Lung (tissue), 12 donors: Measurements from ENCODE around the gene THSD7B. TPM values are rescaled to one million over a fixed set of nuclear protein-coding genes. Genes with fewer than 3 reads are reported as not detected.

Source experiments
- ATAC-seq: fragments of 200-7000 bp; cut with Tn5 transposase; one replicate; pipeline ENCODE4 v1.9.1; 2020; ENCODE audit warnings: moderate number of reproducible peaks; ENCODE audit not compliant: insufficient read depth, low FRiP score
- DNase-seq, 3 donors: peaks; one replicate each; pipeline ENCODE4 v3.0.0-alpha.2; 2013 to 2017
- H3K27ac ChIP-seq, 2 donors: one replicate each; pipeline ENCODE4 v1.5.1; 2013; ENCODE audit warnings: mild to moderate bottlenecking in 2 of 2, moderate library complexity in 2 of 2, control low read depth in 1 of 2, inconsistent platforms in 1 of 2, low read depth in 1 of 2, low read length in 1 of 2
- H3K27me3 ChIP-seq, 3 donors: one replicate each; pipeline ENCODE4 v1.5.1; 2013; ENCODE audit warnings: low read length in 2 of 3; ENCODE audit not compliant: control insufficient read depth in 3 of 3, insufficient read depth in 3 of 3
- H3K36me3 ChIP-seq, 4 donors: one replicate each; pipeline ENCODE4 v1.5.1; 2013; ENCODE audit warnings: low read length in 4 of 4, mild to moderate bottlenecking in 1 of 4, moderate library complexity in 1 of 4; ENCODE audit not compliant: control insufficient read depth in 4 of 4, insufficient read depth in 4 of 4
- H3K4me1 ChIP-seq, 5 donors: one replicate each; pipeline ENCODE4 v1.5.1; 2013; ENCODE audit warnings: low read length in 5 of 5, mild to moderate bottlenecking in 2 of 5, moderate library complexity in 1 of 5; ENCODE audit not compliant: control insufficient read depth in 5 of 5, insufficient read depth in 5 of 5
- H3K4me3 ChIP-seq: one replicate; pipeline ENCODE4 v1.5.1; 2013; ENCODE audit warnings: mild to moderate bottlenecking, control low read depth, moderate library complexity
- H3K9ac ChIP-seq, 2 donors: one replicate each; pipeline ENCODE4 v1.5.1; 2013; ENCODE audit warnings: low read length in 2 of 2, control low read depth in 1 of 2; ENCODE audit not compliant: insufficient read depth in 1 of 2
- H3K9me3 ChIP-seq, 4 donors: one replicate each; pipeline ENCODE4 v1.5.1; 2013; ENCODE audit warnings: low read length in 3 of 4, mild to moderate bottlenecking in 1 of 4, moderate library complexity in 1 of 4; ENCODE audit not compliant: control insufficient read depth in 4 of 4, insufficient read depth in 3 of 4
- CTCF ChIP-seq: IDR thresholded peaks from 2 replicates; pipeline ENCODE4 v1.5.1; 2012; ENCODE audit warnings: mild to moderate bottlenecking; ENCODE audit errors: control extremely low read depth, extremely low read depth
- WGBS, 2 donors: extraction: QIAGEN DNeasy Blood & Tissue Kit; methylation state at CpG; one replicate each; pipeline ENCODE4 v1.1.7; 2013; 5-methylcytosine and 5-hydroxymethylcytosine counted together
- polyA plus RNA-seq, 2 donors: library from polyadenylated mRNA; stranded (reverse); fragments of 200-250 nt; gene quantifications; one replicate each; pipeline ENCODE4 v1.2.1, GENCODE V29; 2013
- total RNA-seq, 2 donors: library from RNA; depleted of rRNA in 1 of 2; stranded (reverse); fragments of >200 nt in 1 of 2; gene quantifications; one replicate each; pipeline ENCODE4 v1.2.1, GENCODE V29; 2014 to 2021
- donor health status: control.
- donor health status: control.
- donor health status: Bipolar disorder and iron deficiency.
- donor health status: healthy.
- donor health status: DM: yes; HTN: yes; CAD: no.

THSD7B gene
- total and polyA plus RNA-seq, 4 donors = 0.03 to 8.2 (median 0.14) TPM

DNA sequence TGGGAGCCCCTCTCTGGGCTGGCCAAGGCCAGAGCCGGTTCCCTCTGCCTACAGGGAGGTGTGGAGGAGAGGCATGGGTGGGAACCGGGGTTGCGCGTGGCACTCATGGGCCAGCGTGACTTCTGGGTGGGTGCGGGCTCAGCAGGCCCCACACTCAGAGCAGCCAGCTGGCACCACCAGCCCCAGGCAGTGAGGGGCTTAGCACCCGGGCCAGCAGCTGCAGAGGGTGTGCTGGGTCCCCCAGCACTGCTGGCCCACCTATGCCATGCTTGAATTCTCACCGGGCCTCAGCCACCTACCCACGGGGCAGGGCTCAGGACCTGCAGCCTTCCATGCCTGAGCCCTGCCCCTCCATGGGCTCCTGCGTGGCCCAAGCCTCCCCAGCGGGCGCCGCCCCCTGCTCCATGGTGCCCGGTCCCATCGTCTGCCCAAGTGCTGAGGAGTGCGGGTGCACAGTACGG is 950.4 kb downstream of the THSD7B start:
- ATAC-seq (no peak), DNase-seq (no peak)
- 93 to 95% methylated on average over 17 of the region's 17 CpGs for WGBS, 2 donors

DNA sequence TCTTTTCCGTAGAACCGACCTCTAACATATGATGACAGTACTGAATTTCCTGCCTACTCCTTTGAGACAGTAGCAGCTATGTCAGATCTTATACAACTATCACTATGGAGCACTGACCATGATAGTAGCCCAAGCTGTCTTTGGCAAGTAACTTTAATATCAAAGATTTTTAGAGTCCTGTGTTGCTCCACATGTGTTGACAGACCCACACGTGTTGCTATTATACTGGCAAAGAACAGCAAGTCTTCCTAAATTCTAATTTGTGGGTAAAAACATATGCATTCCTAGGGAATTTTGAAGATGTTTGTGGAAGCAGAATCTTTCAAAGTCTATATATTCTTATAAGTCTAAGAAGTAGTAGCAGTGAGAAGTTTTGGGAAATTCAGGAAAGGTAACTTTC is 953.4 kb downstream of the THSD7B start:
- Histone ChIP-seq H3K4me3 (no peak overlapping the region), H3K27me3 (no peaks in the 10 kb centered on the region), H3K27ac (no peak overlapping the region), H3K36me3 (no peaks in the 10 kb centered on the region), H3K9me3 (peaks cover 0 to 4% (median 0%) of the 10 kb centered on the region in 4 donors), H3K4me1 (no peaks in the 10 kb centered on the region), H3K9ac (no peak overlapping the region)
- no peak for ATAC-seq
- DNase-seq = no peak
- WGBS, 2 donors = 93 to 94% methylated on average over 3 of the region's 3 CpGs
- no peak for TF ChIP-seq CTCF

More for the DNA sequence above, 950.4 kb downstream of the THSD7B start:
- Histone ChIP-seq H3K36me3 (no peaks in the 10 kb centered on the region), H3K9ac (no peak overlapping the region), H3K4me3 (no peak overlapping the region), H3K9me3 (peaks cover 0 to 3% (median 0%) of the 10 kb centered on the region in 4 donors), H3K27me3 (no peaks in the 10 kb centered on the region), H3K4me1 (no peaks in the 10 kb centered on the region), H3K27ac (no peak overlapping the region)
- TF ChIP-seq CTCF = no peak

- no peak overlapping the region for H3K4me3 ChIP-seq
- no peaks in the 10 kb centered on the region for H3K27me3 ChIP-seq
- H3K4me1 ChIP-seq = no peaks in the 10 kb centered on the region
- no peaks in the 10 kb centered on the region for H3K36me3 ChIP-seq
- H3K27ac ChIP-seq = no peak overlapping the region
- 96% methylated on average over 1 of the region's 1 CpG for WGBS, 2 donors
- H3K9ac ChIP-seq = no peak overlapping the region
- DNase-seq (no peak), ATAC-seq (no peak)
- peaks cover 0 to 4% (median 0%) of the 10 kb centered on the region in 4 donors for H3K9me3 ChIP-seq
- TF ChIP-seq CTCF = no peak
Measured at GRCh38 chr2:137721733-137722132, 956.4 kb downstream of the THSD7B start.

DNA sequence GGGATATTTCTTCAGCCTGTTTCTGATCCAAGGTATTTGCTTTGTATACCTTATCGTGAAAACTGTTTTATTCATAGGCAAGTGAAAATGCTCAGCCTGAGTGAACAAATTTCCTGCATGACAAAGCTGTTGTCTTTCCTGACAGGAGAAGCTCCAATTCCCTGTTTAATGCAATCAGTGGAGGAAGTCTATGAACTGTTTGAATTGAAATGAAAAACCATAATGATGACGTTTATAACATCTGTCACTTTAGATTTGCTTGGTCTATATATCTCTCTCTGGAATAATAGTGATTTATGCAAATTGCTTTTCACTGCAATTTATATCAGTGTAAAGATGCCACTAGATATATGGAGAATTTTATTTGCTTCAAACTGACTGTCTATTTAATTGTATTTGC is 959.6 kb downstream of the THSD7B start:
- H3K4me1 ChIP-seq = no peaks in the 10 kb centered on the region
- no peak overlapping the region for H3K27ac ChIP-seq
- DNase-seq = no peak
- no peak overlapping the region for H3K4me3 ChIP-seq
- peaks cover 0 to 4% (median 0%) of the 10 kb centered on the region in 4 donors for H3K9me3 ChIP-seq
- H3K9ac ChIP-seq = no peak overlapping the region
- ATAC-seq = no peak
- no peak for TF ChIP-seq CTCF
- H3K27me3 ChIP-seq = no peaks in the 10 kb centered on the region
- no peaks in the 10 kb centered on the region for H3K36me3 ChIP-seq
- WGBS, 2 donors = 81 to 86% methylated on average over 2 of the region's 2 CpGs
